ENCODE measurements around the gene TMC1.

DNA sequence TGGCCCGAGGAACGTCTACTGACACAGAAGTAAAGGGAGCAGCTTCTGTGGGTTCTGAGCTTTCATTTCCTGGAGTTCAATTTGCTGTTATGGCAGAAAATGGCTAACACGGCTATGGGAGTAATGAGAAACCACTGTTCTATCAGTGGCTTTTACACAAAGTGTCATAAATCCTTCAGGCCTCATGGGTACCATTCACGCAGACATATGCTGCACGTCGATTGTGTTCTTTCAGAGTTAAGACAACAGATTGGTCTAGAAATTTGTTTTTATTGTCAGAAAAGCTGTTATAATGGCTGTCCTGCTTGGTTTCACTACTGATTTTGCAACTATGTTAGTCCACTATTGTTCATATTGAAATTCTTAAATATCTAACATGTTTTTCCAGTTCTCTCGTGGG lies 296.0 kb downstream of the TMC1 start:
- no peak for TF ChIP-seq EZH2 (IDR thresholded peaks at IDR 0.05; ENCODE audit: borderline replicate concordance, control insufficient read depth, low read depth, low read length)
- TF ChIP-seq KDM1A (IDR thresholded peaks at IDR 0.05; ENCODE audit: borderline replicate concordance), result no peak

Measured in GM12878 (cell line).